Caco-2 (cell line): ENCODE results near the gene CIB2. TPM values are rescaled to one million over a fixed set of nuclear protein-coding genes. Genes with fewer than 3 reads are reported as not detected.

ENCODE experiments used
- BruUV-seq: library from RNA; stranded (reverse); fragments of 400-500 nt; replicated peaks from 2 replicates; lab custom pipeline; 2021; lab: Mats Ljungman, UMichigan
- CTCF ChIA-PET: fragments of 300-600 bp; sonication (Branson Sonifier 250); formaldehyde crosslinking; loops from one replicate; lab custom pipeline; 2022; ENCODE audit warnings: antibody characterized with exemption; lab: Charles Lee
- POLR2A ChIA-PET: fragments of 300-600 bp; sonication (Branson Sonifier 250); formaldehyde crosslinking; loops from one replicate; lab custom pipeline; 2022; ENCODE audit warnings: antibody characterized with exemption; lab: Charles Lee
- DNase-seq, 2 experiments: peaks; one replicate each; pipeline versions ENCODE4 v3.0.0 to v3.0.0-alpha.2; 2020 to 2022
- H3K27me3 ChIP-seq: replicated peaks from 2 replicates; pipeline ENCODE4 v1.6.0; 2011; ENCODE audit warnings: low read length; ENCODE audit not compliant: control insufficient read depth, insufficient read depth
- H3K36me3 ChIP-seq: 2 replicates; pipeline ENCODE4 v1.5.1; 2011; ENCODE audit warnings: low read length; ENCODE audit not compliant: control insufficient read depth, insufficient read depth
- H3K4me1 ChIP-seq: fragments of 250-450 bp; sonication (Bioruptor Pico); 2 replicates; pipeline ENCODE4 v1.5.1; 2020; ENCODE audit warnings: mild to moderate bottlenecking
- H3K4me3 ChIP-seq: 2 replicates; pipeline ENCODE4 v1.5.1; 2011; ENCODE audit warnings: low read depth, mild to moderate bottlenecking, control low read depth, low read length
- H3K9me3 ChIP-seq: fragments of 250-450 bp; sonication (Bioruptor Pico); 2 replicates; pipeline ENCODE4 v1.5.1; 2020; ENCODE audit warnings: mild to moderate bottlenecking, moderate library complexity
- H3K27ac Mint-ChIP-seq: one replicate; pipeline ENCODE4 v1.8.0; 2022; ENCODE audit warnings: mixed read lengths; ENCODE audit not compliant: unreplicated experiment
- H3K27me3 Mint-ChIP-seq: one replicate; pipeline ENCODE4 v1.8.0; 2022; ENCODE audit warnings: mixed read lengths; ENCODE audit not compliant: insufficient read depth, unreplicated experiment
- H3K36me3 Mint-ChIP-seq: one replicate; pipeline ENCODE4 v1.8.0; 2022; ENCODE audit warnings: mild to moderate bottlenecking, mixed read lengths; ENCODE audit not compliant: insufficient read depth, unreplicated experiment
- H3K4me1 Mint-ChIP-seq: one replicate; pipeline ENCODE4 v1.8.0; 2022; ENCODE audit warnings: low read depth, mixed read lengths; ENCODE audit not compliant: unreplicated experiment
- H3K4me3 Mint-ChIP-seq: one replicate; pipeline ENCODE4 v1.8.0; 2022; ENCODE audit warnings: mild to moderate bottlenecking, moderate library complexity, mixed read lengths; ENCODE audit not compliant: unreplicated experiment
- H3K9me3 Mint-ChIP-seq: one replicate; pipeline ENCODE4 v1.8.0; 2022; ENCODE audit warnings: mixed read lengths; ENCODE audit not compliant: unreplicated experiment
- CTCF ChIP-seq, 2 experiments: fragments of 200-600 bp in 1 of 2; IDR thresholded peaks; 1 replicate in 1 of 2; 2 replicates in 1 of 2; pipeline versions ENCODE4 v1.5.1 to v1.8.0; 2011 to 2022; ENCODE audit warnings: antibody characterized with exemption in 1 of 2, control low read depth in 1 of 2, inconsistent platforms in 1 of 2, low read depth in 1 of 2, low read length in 1 of 2, mild to moderate bottlenecking in 1 of 2, moderate library complexity in 1 of 2; ENCODE audit not compliant: insufficient read depth in 1 of 2, severe bottlenecking in 1 of 2, unreplicated experiment in 1 of 2
- intact Hi-C: fragments of 100-400 bp; cut with micrococcal nuclease; formaldehyde crosslinking; loops from one replicate; pipeline ENCODE4 v1.10.0; 2022; ENCODE audit not compliant: unreplicated experiment
- total RNA-seq: library from RNA; stranded (reverse); gene quantifications from 2 replicates; pipeline ENCODE4 v1.2.3, GENCODE V29; 2022

Gene CIB2
- total RNA-seq, 1 experiment from 2014 or later, result 0.75 TPM

GRCh38 chr15:78149068-78149804 lies 18.0 kb upstream of the CIB2 start, which contains the start of gene IDH3A:
Gene IDH3A, plus strand, starts transcription at chr15:78149362. Its CDS starts 42 bp downstream, at chr15:78149404.
- TSS peak; percentile 58 for BruUV-seq
- Mint-ChIP-seq H3K9me3 (no peaks in the 10 kb centered on the region), H3K4me1 (no peaks in the 10 kb centered on the region), H3K27ac (peak within 1 kb of the TSS; percentile 82), H3K4me3 (peak within 1 kb of the TSS; percentile 93), H3K27me3 (no peaks in the 10 kb centered on the region), H3K36me3 (peaks cover 11% of the 10 kb centered on the region)
- no peaks in the 10 kb centered on the region for H3K9me3 ChIP-seq
- H3K4me1 ChIP-seq, result 0 out of 2 replicates have a peak, but pooled peaks cover 3% of the 10 kb centered on the region
- H3K36me3 ChIP-seq, result no peaks in the 10 kb centered on the region
- POLR2A ChIA-PET, result interaction anchor here (0.7 to 1.0 kb wide), 4 partner anchors 93 to 150 kb away, joined by 4 to 14 read pairs (median 7); partner anchors contain the start of gene SKIC8
- DNase-seq, result peak; percentile 96 to 98
- intact Hi-C loops, result loop anchor here (1.0 kb wide), 2 partner anchors 17 to 46 kb away; no protein-coding TSS in a partner anchor
- peak within 1 kb of the TSS; percentile 73 for H3K4me3 ChIP-seq
- TF ChIP-seq CTCF (IDR thresholded peaks at IDR 0.05; ENCODE audit: insufficient read depth in 1 of 2, low read depth in 1 of 2, low read length in 1 of 2, severe bottlenecking in 1 of 2, unreplicated experiment in 1 of 2), result no peak
- CTCF ChIA-PET, result interaction anchor here (0.7 to 1.3 kb wide), 3 partner anchors 41 to 93 kb away, joined by 3 to 4 read pairs (median 3); no protein-coding TSS in a partner anchor
- no peaks in the 10 kb centered on the region for H3K27me3 ChIP-seq

- Mint-ChIP-seq H3K4me1 (no peaks in the 10 kb centered on the region), H3K36me3 (peaks cover 11% of the 10 kb centered on the region), H3K27ac (peak overlapping the region; percentile 76), H3K9me3 (no peaks in the 10 kb centered on the region), H3K27me3 (no peaks in the 10 kb centered on the region), H3K4me3 (peak overlapping the region; percentile 93)
- Histone ChIP-seq H3K36me3 (no peaks in the 10 kb centered on the region), H3K27me3 (no peaks in the 10 kb centered on the region), H3K4me1 (0 out of 2 replicates have a peak, but pooled peaks cover 3% of the 10 kb centered on the region), H3K4me3 (peak overlapping the region; percentile 55), H3K9me3 (no peaks in the 10 kb centered on the region)
- POLR2A ChIA-PET, result interaction anchor here (0.7 to 1.0 kb wide), 4 partner anchors 94 to 151 kb away, joined by 4 to 14 read pairs (median 7); partner anchors contain the start of gene SKIC8
- no peak for TF ChIP-seq CTCF (IDR thresholded peaks at IDR 0.05; ENCODE audit: insufficient read depth in 1 of 2, low read depth in 1 of 2, low read length in 1 of 2, severe bottlenecking in 1 of 2, unreplicated experiment in 1 of 2)
- DNase-seq, result no peak
- CTCF ChIA-PET, result interaction anchor here (1.3 kb wide), 1 partner anchor 40 kb away, joined by 4 read pairs; no protein-coding TSS in a partner anchor
- intact Hi-C loops, result loop anchor here (1.0 kb wide), 2 partner anchors 16 to 47 kb away; no protein-coding TSS in a partner anchor
- TSS peak; percentile 93 for BruUV-seq
These were observed 17.3 kb upstream of the CIB2 start for GRCh38 chr15:78148392-78149067.

GRCh38 chr15:78147566-78147965 lies 16.3 kb upstream of the CIB2 start:
- H3K9me3 Mint-ChIP-seq, result no peaks in the 10 kb centered on the region
- intact Hi-C loops, result no loop called here
- H3K36me3 Mint-ChIP-seq, result peaks cover 11% of the 10 kb centered on the region
- POLR2A ChIA-PET, result no interaction called here
- peak overlapping the region; percentile 38 for H3K27ac Mint-ChIP-seq
- Histone ChIP-seq H3K4me3 (no peak overlapping the region), H3K4me1 (0 out of 2 replicates have a peak, but pooled peaks cover 3% of the 10 kb centered on the region), H3K27me3 (no peaks in the 10 kb centered on the region), H3K9me3 (no peaks in the 10 kb centered on the region), H3K36me3 (no peaks in the 10 kb centered on the region)
- DNase-seq, result no peak
- TF ChIP-seq CTCF (IDR thresholded peaks at IDR 0.05; ENCODE audit: insufficient read depth in 1 of 2, low read depth in 1 of 2, low read length in 1 of 2, severe bottlenecking in 1 of 2, unreplicated experiment in 1 of 2), result no peak
- peak overlapping the region; percentile 50 for H3K4me3 Mint-ChIP-seq
- CTCF ChIA-PET, result no interaction called here
- no TSS peak for BruUV-seq
- H3K27me3 Mint-ChIP-seq, result no peaks in the 10 kb centered on the region
- H3K4me1 Mint-ChIP-seq, result no peaks in the 10 kb centered on the region
